GM23338 (cell line): ENCODE data around the gene USH2A. TPM values are rescaled to one million over a fixed set of nuclear protein-coding genes. Genes with fewer than 3 reads are reported as not detected.

Source experiments
- ATAC-seq: fragments of 200-7000 bp; cut with Tn5 transposase; 3 replicates; pipeline ENCODE4 v1.9.1; 2020
- DNase-seq: peaks from one replicate; pipeline ENCODE4 v3.0.0-alpha.2; 2015; ENCODE audit warnings: low spot score
- H2AFZ ChIP-seq: fragments of 200-600 bp; sonication (generic); 2 replicates; pipeline ENCODE4 v1.8.0; 2016; ENCODE audit warnings: antibody characterized with exemption, mild to moderate bottlenecking, moderate library complexity
- H3F3A ChIP-seq: fragments of 200-600 bp; sonication (generic); replicated peaks from 2 replicates; pipeline ENCODE4 v1.8.0; 2017; ENCODE audit warnings: antibody characterized with exemption, mixed run types, low read depth
- H3K27ac ChIP-seq: fragments of 200-600 bp; sonication (generic); 2 replicates; pipeline ENCODE4 v1.6.1; 2016; ENCODE audit warnings: low read depth
- H3K27me3 ChIP-seq: fragments of 200-600 bp; sonication (generic); 2 replicates; pipeline ENCODE4 v1.8.0; 2016; ENCODE audit warnings: mild to moderate bottlenecking, mixed run types, moderate library complexity; ENCODE audit not compliant: insufficient read depth
- H3K36me3 ChIP-seq: fragments of 200-600 bp; sonication (generic); 2 replicates; pipeline ENCODE4 v1.8.0; 2016; ENCODE audit warnings: mild to moderate bottlenecking; ENCODE audit not compliant: insufficient read depth
- H3K4me1 ChIP-seq: fragments of 200-600 bp; sonication (generic); 2 replicates; pipeline ENCODE4 v1.8.0; 2016; ENCODE audit warnings: mild to moderate bottlenecking, moderate library complexity; ENCODE audit not compliant: insufficient read depth
- H3K4me2 ChIP-seq: fragments of 200-600 bp; sonication (generic); 2 replicates; pipeline ENCODE4 v1.7.1; 2017; ENCODE audit warnings: mixed run types
- H3K4me3 ChIP-seq: fragments of 200-600 bp; sonication (generic); 2 replicates; pipeline ENCODE4 v1.6.1; 2016; ENCODE audit warnings: mixed run types
- H3K79me2 ChIP-seq: fragments of 200-600 bp; sonication (generic); replicated peaks from 2 replicates; pipeline ENCODE4 v1.8.0; 2017; ENCODE audit warnings: mild to moderate bottlenecking; ENCODE audit not compliant: insufficient read depth
- H3K9me2 ChIP-seq: fragments of 200-600 bp; sonication (generic); 2 replicates; pipeline ENCODE4 v1.8.0; 2017; ENCODE audit not compliant: insufficient read depth
- H4K20me1 ChIP-seq: fragments of 200-600 bp; sonication (generic); replicated peaks from 2 replicates; pipeline ENCODE4 v1.8.0; 2017; ENCODE audit warnings: mild to moderate bottlenecking; ENCODE audit not compliant: insufficient read depth
- H3K27ac Mint-ChIP-seq: 2 replicates; pipeline ENCODE4 v1.8.0; 2020; ENCODE audit warnings: inconsistent platforms, mild to moderate bottlenecking, moderate library complexity, mixed read lengths
- H3K27me3 Mint-ChIP-seq: 3 replicates; pipeline ENCODE4 v1.8.0; 2022; ENCODE audit warnings: low read depth, mild to moderate bottlenecking, moderate library complexity, mixed read lengths, inconsistent platforms; ENCODE audit not compliant: insufficient read depth, poor library complexity
- H3K36me3 Mint-ChIP-seq: 3 replicates; pipeline ENCODE4 v1.8.0; 2021; ENCODE audit warnings: low read depth, mild to moderate bottlenecking, inconsistent platforms, moderate library complexity, mixed read lengths
- H3K4me1 Mint-ChIP-seq: 3 replicates; pipeline ENCODE4 v1.8.0; 2020; ENCODE audit warnings: mild to moderate bottlenecking, inconsistent platforms, mixed read lengths
- H3K4me3 Mint-ChIP-seq: 3 replicates; pipeline ENCODE4 v1.8.0; 2021; ENCODE audit warnings: moderate library complexity, mild to moderate bottlenecking, inconsistent platforms, mixed read lengths
- H3K9me3 Mint-ChIP-seq: 3 replicates; pipeline ENCODE4 v1.8.0; 2020; ENCODE audit warnings: moderate library complexity, mild to moderate bottlenecking, inconsistent platforms, mixed read lengths
- EZH2 ChIP-seq: fragments of 200-600 bp; sonication (generic); IDR thresholded peaks from one replicate; pipeline ENCODE4 v1.8.0; 2017; ENCODE audit warnings: antibody characterized with exemption, mild to moderate bottlenecking, low read depth; ENCODE audit not compliant: unreplicated experiment
- EZH2phosphoT487 ChIP-seq: fragments of 200-600 bp; sonication (generic); IDR thresholded peaks from one replicate; pipeline ENCODE4 v1.8.1; 2018; ENCODE audit warnings: antibody characterized with exemption; ENCODE audit not compliant: unreplicated experiment
- JUNB ChIP-seq: IDR thresholded peaks from one replicate; pipeline ENCODE4 v1.6.1; 2016; ENCODE audit warnings: antibody characterized with exemption; ENCODE audit not compliant: unreplicated experiment
- NANOG ChIP-seq: IDR thresholded peaks from 2 replicates; pipeline ENCODE4 v1.6.1; 2016; ENCODE audit warnings: antibody characterized with exemption, borderline replicate concordance
- POLR2AphosphoS5 ChIP-seq: IDR thresholded peaks from 2 replicates; pipeline ENCODE4 v1.6.1; 2016; ENCODE audit warnings: antibody characterized with exemption, low read depth
- STAT1 ChIP-seq: IDR thresholded peaks from one replicate; pipeline ENCODE4 v1.6.1; 2016; ENCODE audit warnings: antibody characterized with exemption; ENCODE audit not compliant: unreplicated experiment
- ZNF114 ChIP-seq: fragments of 250-450 bp; sonication (Bioruptor Pico); IDR thresholded peaks from 2 replicates; pipeline ENCODE4 v1.5.0; 2020; ENCODE audit warnings: mild to moderate bottlenecking, moderate library complexity
- ZNF331 ChIP-seq: fragments of 250-450 bp; sonication (Bioruptor Pico); IDR thresholded peaks from 2 replicates; pipeline ENCODE4 v1.5.0; 2020; ENCODE audit warnings: low read depth, mild to moderate bottlenecking, moderate library complexity
- polyA plus RNA-seq: library from polyadenylated mRNA; unstranded; fragments of >200 nt; fragmentation: Nextera tagmentation; extraction: Ambion mirVana; gene quantifications from 2 replicates; pipeline ENCODE4 v1.2.1, GENCODE V29; 2016
- total RNA-seq: library from RNA; depleted of rRNA; stranded (reverse); fragments of >200 nt; shearing (Covaris generic); gene quantifications from 2 replicates; pipeline ENCODE4 v1.2.3, GENCODE V29; 2014
- TF ChIP-seq, protein P1 (sequence below): IDR thresholded peaks from 2 replicates; pipeline ENCODE4 v1.6.1; 2016; ENCODE audit warnings: antibody characterized with exemption
- TF ChIP-seq, protein P2 (sequence below): IDR thresholded peaks from one replicate; pipeline ENCODE4 v1.6.1; 2018; ENCODE audit warnings: antibody characterized with exemption; ENCODE audit not compliant: unreplicated experiment
- TF ChIP-seq, protein P3 (sequence below): fragments of 250-450 bp; sonication (Bioruptor Pico); IDR thresholded peaks from 2 replicates; pipeline ENCODE4 v1.5.0; 2020; ENCODE audit warnings: mild to moderate bottlenecking, moderate library complexity
- TF ChIP-seq, protein P4 (sequence below), 2 experiments: fragments of 200-600 bp in 1 of 2; sonication (generic) in 1 of 2; conservative IDR thresholded peaks; 2 replicates each; pipeline versions ENCODE4 v1.5.1 to v1.6.1; 2016 to 2017; ENCODE audit warnings: antibody characterized with exemption in 2 of 2, low read depth in 2 of 2, mild to moderate bottlenecking in 2 of 2, moderate library complexity in 1 of 2

USH2A gene
- total and polyA plus RNA-seq, 2 experiments from 2014 or later, result 0.03 TPM

DNA sequence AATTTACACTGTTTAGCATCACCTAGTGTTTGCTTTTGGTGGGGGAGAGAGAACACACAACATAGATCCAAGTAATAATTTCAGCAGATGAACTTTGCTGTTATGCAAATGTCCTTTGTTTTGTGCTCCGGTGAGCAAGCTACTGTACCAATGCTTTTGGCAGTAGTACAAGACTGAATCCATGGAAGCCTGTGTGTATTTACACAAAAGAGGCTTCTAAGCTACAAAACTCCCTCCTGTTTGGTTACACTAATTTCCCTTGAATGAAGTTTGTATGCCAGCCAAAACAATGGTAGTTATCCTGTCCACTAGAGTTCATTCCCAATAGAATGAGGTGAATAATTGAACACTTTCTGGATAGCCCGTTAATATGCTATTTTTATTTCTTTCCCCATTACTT lies 535.6 kb downstream of the USH2A start:
- no peak overlapping the region for H3K27ac ChIP-seq
- H3K36me3 ChIP-seq, result no peaks in the 10 kb centered on the region
- no peaks in the 10 kb centered on the region for H3F3A ChIP-seq
- no peaks in the 10 kb centered on the region for H3K79me2 ChIP-seq
- TF ChIP-seq ZNF331 (CRISPR knock-in tag) (no peak), JUNB (no peak), EZH2 (no peak), STAT1 (no peak), POLR2AphosphoS5 (no peak), NANOG (no peak), EZH2phosphoT487 (no peak), ZNF114 (CRISPR knock-in tag) (no peak)
- TF ChIP-seq, protein P1, sequence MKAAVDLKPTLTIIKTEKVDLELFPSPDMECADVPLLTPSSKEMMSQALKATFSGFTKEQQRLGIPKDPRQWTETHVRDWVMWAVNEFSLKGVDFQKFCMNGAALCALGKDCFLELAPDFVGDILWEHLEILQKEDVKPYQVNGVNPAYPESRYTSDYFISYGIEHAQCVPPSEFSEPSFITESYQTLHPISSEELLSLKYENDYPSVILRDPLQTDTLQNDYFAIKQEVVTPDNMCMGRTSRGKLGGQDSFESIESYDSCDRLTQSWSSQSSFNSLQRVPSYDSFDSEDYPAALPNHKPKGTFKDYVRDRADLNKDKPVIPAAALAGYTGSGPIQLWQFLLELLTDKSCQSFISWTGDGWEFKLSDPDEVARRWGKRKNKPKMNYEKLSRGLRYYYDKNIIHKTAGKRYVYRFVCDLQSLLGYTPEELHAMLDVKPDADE, result no peak
- TF ChIP-seq, protein P2, sequence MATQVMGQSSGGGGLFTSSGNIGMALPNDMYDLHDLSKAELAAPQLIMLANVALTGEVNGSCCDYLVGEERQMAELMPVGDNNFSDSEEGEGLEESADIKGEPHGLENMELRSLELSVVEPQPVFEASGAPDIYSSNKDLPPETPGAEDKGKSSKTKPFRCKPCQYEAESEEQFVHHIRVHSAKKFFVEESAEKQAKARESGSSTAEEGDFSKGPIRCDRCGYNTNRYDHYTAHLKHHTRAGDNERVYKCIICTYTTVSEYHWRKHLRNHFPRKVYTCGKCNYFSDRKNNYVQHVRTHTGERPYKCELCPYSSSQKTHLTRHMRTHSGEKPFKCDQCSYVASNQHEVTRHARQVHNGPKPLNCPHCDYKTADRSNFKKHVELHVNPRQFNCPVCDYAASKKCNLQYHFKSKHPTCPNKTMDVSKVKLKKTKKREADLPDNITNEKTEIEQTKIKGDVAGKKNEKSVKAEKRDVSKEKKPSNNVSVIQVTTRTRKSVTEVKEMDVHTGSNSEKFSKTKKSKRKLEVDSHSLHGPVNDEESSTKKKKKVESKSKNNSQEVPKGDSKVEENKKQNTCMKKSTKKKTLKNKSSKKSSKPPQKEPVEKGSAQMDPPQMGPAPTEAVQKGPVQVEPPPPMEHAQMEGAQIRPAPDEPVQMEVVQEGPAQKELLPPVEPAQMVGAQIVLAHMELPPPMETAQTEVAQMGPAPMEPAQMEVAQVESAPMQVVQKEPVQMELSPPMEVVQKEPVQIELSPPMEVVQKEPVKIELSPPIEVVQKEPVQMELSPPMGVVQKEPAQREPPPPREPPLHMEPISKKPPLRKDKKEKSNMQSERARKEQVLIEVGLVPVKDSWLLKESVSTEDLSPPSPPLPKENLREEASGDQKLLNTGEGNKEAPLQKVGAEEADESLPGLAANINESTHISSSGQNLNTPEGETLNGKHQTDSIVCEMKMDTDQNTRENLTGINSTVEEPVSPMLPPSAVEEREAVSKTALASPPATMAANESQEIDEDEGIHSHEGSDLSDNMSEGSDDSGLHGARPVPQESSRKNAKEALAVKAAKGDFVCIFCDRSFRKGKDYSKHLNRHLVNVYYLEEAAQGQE, result no peak
- TF ChIP-seq, protein P3, sequence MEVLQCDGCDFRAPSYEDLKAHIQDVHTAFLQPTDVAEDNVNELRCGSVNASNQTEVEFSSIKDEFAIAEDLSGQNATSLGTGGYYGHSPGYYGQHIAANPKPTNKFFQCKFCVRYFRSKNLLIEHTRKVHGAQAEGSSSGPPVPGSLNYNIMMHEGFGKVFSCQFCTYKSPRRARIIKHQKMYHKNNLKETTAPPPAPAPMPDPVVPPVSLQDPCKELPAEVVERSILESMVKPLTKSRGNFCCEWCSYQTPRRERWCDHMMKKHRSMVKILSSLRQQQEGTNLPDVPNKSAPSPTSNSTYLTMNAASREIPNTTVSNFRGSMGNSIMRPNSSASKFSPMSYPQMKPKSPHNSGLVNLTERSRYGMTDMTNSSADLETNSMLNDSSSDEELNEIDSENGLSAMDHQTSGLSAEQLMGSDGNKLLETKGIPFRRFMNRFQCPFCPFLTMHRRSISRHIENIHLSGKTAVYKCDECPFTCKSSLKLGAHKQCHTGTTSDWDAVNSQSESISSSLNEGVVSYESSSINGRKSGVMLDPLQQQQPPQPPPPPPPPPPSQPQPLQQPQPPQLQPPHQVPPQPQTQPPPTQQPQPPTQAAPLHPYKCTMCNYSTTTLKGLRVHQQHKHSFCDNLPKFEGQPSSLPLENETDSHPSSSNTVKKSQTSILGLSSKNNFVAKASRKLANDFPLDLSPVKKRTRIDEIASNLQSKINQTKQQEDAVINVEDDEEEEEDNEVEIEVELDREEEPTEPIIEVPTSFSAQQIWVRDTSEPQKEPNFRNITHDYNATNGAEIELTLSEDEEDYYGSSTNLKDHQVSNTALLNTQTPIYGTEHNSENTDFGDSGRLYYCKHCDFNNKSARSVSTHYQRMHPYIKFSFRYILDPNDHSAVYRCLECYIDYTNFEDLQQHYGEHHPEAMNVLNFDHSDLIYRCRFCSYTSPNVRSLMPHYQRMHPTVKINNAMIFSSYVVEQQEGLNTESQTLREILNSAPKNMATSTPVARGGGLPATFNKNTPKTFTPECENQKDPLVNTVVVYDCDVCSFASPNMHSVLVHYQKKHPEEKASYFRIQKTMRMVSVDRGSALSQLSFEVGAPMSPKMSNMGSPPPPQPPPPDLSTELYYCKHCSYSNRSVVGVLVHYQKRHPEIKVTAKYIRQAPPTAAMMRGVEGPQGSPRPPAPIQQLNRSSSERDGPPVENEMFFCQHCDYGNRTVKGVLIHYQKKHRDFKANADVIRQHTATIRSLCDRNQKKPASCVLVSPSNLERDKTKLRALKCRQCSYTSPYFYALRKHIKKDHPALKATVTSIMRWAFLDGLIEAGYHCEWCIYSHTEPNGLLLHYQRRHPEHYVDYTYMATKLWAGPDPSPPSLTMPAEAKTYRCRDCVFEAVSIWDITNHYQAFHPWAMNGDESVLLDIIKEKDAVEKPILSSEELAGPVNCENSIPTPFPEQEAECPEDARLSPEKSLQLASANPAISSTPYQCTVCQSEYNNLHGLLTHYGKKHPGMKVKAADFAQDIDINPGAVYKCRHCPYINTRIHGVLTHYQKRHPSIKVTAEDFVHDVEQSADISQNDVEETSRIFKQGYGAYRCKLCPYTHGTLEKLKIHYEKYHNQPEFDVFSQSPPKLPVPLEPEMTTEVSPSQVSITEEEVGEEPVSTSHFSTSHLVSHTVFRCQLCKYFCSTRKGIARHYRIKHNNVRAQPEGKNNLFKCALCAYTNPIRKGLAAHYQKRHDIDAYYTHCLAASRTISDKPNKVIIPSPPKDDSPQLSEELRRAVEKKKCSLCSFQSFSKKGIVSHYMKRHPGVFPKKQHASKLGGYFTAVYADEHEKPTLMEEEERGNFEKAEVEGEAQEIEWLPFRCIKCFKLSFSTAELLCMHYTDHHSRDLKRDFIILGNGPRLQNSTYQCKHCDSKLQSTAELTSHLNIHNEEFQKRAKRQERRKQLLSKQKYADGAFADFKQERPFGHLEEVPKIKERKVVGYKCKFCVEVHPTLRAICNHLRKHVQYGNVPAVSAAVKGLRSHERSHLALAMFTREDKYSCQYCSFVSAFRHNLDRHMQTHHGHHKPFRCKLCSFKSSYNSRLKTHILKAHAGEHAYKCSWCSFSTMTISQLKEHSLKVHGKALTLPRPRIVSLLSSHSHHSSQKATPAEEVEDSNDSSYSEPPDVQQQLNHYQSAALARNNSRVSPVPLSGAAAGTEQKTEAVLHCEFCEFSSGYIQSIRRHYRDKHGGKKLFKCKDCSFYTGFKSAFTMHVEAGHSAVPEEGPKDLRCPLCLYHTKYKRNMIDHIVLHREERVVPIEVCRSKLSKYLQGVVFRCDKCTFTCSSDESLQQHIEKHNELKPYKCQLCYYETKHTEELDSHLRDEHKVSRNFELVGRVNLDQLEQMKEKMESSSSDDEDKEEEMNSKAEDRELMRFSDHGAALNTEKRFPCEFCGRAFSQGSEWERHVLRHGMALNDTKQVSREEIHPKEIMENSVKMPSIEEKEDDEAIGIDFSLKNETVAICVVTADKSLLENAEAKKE (CRISPR knock-in tag), result no peak
- TF ChIP-seq, protein P4, sequence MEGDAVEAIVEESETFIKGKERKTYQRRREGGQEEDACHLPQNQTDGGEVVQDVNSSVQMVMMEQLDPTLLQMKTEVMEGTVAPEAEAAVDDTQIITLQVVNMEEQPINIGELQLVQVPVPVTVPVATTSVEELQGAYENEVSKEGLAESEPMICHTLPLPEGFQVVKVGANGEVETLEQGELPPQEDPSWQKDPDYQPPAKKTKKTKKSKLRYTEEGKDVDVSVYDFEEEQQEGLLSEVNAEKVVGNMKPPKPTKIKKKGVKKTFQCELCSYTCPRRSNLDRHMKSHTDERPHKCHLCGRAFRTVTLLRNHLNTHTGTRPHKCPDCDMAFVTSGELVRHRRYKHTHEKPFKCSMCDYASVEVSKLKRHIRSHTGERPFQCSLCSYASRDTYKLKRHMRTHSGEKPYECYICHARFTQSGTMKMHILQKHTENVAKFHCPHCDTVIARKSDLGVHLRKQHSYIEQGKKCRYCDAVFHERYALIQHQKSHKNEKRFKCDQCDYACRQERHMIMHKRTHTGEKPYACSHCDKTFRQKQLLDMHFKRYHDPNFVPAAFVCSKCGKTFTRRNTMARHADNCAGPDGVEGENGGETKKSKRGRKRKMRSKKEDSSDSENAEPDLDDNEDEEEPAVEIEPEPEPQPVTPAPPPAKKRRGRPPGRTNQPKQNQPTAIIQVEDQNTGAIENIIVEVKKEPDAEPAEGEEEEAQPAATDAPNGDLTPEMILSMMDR (conservative IDR thresholded peaks at IDR 0.05; ENCODE audit: low read depth in 2 of 2), result no peak
- H3K4me1 ChIP-seq, result no peaks in the 10 kb centered on the region
- Mint-ChIP-seq H3K9me3 (no peaks in the 10 kb centered on the region), H3K4me1 (no peaks in the 10 kb centered on the region), H3K27ac (no peak overlapping the region), H3K36me3 (no peaks in the 10 kb centered on the region), H3K27me3 (no peaks in the 10 kb centered on the region), H3K4me3 (no peak overlapping the region)
- no peaks in the 10 kb centered on the region for H3K27me3 ChIP-seq
- no peak for DNase-seq
- H3K9me2 ChIP-seq, result no peaks in the 10 kb centered on the region
- H2AFZ ChIP-seq, result no peak overlapping the region
- H3K4me2 ChIP-seq, result no peak overlapping the region
- ATAC-seq, result no peak
- H4K20me1 ChIP-seq, result no peaks in the 10 kb centered on the region
- no peak overlapping the region for H3K4me3 ChIP-seq
